Melanocyte of skin (primary cell): ENCODE results near the gene MTMR6. TPM values are rescaled to one million over a fixed set of nuclear protein-coding genes. Genes with fewer than 3 reads are reported as not detected.

Experiments
- total RNA-seq, 2 donors: library from RNA; depleted of rRNA; stranded (reverse); fragments of >200 nt; gene quantifications; 2 replicates each; pipeline ENCODE4 v1.2.3, GENCODE V29; 2012

MTMR6 gene
- 10 to 100 TPM; 26.2 to 32.0 TPM for total RNA-seq

GRCh38 chr13:25286969-25287961, at the start of gene MTMR6:
Gene MTMR6 (minus strand): TSS chr13:25287488. CDS start chr13:25287247, 241 bp downstream.

GRCh38 chr13:25301347-25302113, 14.2 kb upstream of the MTMR6 start, which contains the start of gene NUP58:
Gene NUP58 (plus strand): TSS chr13:25301625. CDS start chr13:25301774, 149 bp downstream.

Other genes with a start within 250 kb of the MTMR6 start
- under 1 TPM; under 0.01 TPM for gene PABPC3, start 191.4 kb downstream of the MTMR6 start, total RNA-seq
- under 1 TPM; under 0.01 TPM for gene AMER2, start 115.2 kb downstream of the MTMR6 start, total RNA-seq
- gene NUP58, start 14.1 kb upstream of the MTMR6 start, total RNA-seq: 10 to 100 TPM; 48.9 to 85.6 TPM
- gene ATP8A2, start 84.5 kb upstream of the MTMR6 start, total RNA-seq: under 1 TPM; 0.67 to 0.69 TPM